Measurements from ENCODE around the gene TSSK2. TPM values are rescaled to one million over a fixed set of nuclear protein-coding genes. Genes with fewer than 3 reads are reported as not detected.

Gene TSSK2
- total and polyA plus RNA-seq, 2 experiments from 2014 or later, result not detected

DNA sequence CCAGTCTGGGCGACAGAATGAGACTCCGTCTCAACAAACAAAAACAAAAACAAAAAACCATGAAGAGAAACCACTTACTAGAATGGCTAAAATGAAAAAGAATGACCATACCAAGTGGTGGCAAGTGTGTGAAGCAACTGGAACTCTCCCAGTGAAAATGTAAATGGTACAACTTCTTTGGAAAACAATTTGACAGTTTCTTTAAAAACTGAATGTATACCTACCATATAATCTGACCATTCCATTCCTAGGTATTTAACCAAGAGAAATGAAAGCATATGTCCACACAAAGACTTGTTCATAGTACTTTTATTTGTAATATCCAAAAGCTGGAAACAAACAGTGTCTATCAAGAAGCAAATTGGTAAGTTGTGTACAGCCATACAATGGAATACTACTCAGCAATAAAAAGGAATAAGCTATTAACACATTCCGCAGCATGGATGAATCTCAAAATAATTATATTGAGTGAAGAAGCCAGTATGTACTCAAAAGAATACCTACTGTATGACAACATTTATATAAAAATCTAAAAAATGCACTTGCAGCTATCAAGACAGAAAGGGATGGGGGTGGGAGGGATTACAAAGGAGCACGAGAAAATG lies 36.6 kb upstream of the TSSK2 start (continued):
- TF ChIP-seq, protein P1, sequence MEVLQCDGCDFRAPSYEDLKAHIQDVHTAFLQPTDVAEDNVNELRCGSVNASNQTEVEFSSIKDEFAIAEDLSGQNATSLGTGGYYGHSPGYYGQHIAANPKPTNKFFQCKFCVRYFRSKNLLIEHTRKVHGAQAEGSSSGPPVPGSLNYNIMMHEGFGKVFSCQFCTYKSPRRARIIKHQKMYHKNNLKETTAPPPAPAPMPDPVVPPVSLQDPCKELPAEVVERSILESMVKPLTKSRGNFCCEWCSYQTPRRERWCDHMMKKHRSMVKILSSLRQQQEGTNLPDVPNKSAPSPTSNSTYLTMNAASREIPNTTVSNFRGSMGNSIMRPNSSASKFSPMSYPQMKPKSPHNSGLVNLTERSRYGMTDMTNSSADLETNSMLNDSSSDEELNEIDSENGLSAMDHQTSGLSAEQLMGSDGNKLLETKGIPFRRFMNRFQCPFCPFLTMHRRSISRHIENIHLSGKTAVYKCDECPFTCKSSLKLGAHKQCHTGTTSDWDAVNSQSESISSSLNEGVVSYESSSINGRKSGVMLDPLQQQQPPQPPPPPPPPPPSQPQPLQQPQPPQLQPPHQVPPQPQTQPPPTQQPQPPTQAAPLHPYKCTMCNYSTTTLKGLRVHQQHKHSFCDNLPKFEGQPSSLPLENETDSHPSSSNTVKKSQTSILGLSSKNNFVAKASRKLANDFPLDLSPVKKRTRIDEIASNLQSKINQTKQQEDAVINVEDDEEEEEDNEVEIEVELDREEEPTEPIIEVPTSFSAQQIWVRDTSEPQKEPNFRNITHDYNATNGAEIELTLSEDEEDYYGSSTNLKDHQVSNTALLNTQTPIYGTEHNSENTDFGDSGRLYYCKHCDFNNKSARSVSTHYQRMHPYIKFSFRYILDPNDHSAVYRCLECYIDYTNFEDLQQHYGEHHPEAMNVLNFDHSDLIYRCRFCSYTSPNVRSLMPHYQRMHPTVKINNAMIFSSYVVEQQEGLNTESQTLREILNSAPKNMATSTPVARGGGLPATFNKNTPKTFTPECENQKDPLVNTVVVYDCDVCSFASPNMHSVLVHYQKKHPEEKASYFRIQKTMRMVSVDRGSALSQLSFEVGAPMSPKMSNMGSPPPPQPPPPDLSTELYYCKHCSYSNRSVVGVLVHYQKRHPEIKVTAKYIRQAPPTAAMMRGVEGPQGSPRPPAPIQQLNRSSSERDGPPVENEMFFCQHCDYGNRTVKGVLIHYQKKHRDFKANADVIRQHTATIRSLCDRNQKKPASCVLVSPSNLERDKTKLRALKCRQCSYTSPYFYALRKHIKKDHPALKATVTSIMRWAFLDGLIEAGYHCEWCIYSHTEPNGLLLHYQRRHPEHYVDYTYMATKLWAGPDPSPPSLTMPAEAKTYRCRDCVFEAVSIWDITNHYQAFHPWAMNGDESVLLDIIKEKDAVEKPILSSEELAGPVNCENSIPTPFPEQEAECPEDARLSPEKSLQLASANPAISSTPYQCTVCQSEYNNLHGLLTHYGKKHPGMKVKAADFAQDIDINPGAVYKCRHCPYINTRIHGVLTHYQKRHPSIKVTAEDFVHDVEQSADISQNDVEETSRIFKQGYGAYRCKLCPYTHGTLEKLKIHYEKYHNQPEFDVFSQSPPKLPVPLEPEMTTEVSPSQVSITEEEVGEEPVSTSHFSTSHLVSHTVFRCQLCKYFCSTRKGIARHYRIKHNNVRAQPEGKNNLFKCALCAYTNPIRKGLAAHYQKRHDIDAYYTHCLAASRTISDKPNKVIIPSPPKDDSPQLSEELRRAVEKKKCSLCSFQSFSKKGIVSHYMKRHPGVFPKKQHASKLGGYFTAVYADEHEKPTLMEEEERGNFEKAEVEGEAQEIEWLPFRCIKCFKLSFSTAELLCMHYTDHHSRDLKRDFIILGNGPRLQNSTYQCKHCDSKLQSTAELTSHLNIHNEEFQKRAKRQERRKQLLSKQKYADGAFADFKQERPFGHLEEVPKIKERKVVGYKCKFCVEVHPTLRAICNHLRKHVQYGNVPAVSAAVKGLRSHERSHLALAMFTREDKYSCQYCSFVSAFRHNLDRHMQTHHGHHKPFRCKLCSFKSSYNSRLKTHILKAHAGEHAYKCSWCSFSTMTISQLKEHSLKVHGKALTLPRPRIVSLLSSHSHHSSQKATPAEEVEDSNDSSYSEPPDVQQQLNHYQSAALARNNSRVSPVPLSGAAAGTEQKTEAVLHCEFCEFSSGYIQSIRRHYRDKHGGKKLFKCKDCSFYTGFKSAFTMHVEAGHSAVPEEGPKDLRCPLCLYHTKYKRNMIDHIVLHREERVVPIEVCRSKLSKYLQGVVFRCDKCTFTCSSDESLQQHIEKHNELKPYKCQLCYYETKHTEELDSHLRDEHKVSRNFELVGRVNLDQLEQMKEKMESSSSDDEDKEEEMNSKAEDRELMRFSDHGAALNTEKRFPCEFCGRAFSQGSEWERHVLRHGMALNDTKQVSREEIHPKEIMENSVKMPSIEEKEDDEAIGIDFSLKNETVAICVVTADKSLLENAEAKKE (CRISPR knock-in tag; IDR thresholded peaks at IDR 0.05), result no peak
- TF ChIP-seq REST (IDR thresholded peaks at IDR 0.05; ENCODE audit: unreplicated experiment) (no peak), ZNF114 (CRISPR knock-in tag; IDR thresholded peaks at IDR 0.05) (no peak)

DNA sequence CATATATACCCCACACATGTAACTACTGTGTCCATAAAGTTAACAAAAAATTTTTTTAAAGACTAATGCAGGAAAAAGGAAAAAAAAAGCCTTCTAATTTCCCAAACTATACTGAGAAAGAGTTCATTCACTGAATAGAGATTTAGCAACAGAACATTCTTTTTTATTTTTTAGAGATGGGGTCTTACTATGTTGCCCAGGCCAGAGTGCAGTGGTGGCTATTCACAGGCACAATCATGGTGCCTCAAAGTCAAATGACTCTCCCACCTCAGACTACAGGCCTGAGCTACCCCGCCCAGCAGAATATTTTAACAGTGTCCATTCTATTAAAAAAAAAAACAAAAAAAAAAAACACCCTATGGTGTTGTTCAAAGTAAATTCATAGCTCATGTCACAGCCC lies 34.6 kb upstream of the TSSK2 start:
- Mint-ChIP-seq H3K9me3 (no peaks in the 10 kb centered on the region), H3K36me3 (ENCODE audit: low read depth) (no peaks in the 10 kb centered on the region; the same call in 1 of the 3 replicates), H3K4me3 (no peak overlapping the region), H3K27me3 (ENCODE audit: insufficient read depth, low read depth, poor library complexity) (peaks cover 1% of the 10 kb centered on the region), H3K4me1 (peaks cover 2% of the 10 kb centered on the region; the same call in 1 of the 3 replicates), H3K27ac (no peak overlapping the region)
- Histone ChIP-seq H2AFZ (no peak overlapping the region), H3K79me2 (replicated peaks; ENCODE audit: insufficient read depth) (peaks cover 96% of the 10 kb centered on the region), H3K4me2 (no peak overlapping the region), H4K20me1 (replicated peaks; ENCODE audit: insufficient read depth) (peaks cover 43% of the 10 kb centered on the region), H3K4me3 (no peak overlapping the region), H3K36me3 (ENCODE audit: insufficient read depth) (no peaks in the 10 kb centered on the region), H3K9me2 (ENCODE audit: insufficient read depth) (no peaks in the 10 kb centered on the region), H3K27ac (ENCODE audit: low read depth) (no peak overlapping the region), H3F3A (replicated peaks; ENCODE audit: low read depth) (no peaks in the 10 kb centered on the region), H3K4me1 (ENCODE audit: insufficient read depth) (no peaks in the 10 kb centered on the region), H3K27me3 (ENCODE audit: insufficient read depth) (no peaks in the 10 kb centered on the region)
- TF ChIP-seq JUNB (IDR thresholded peaks at IDR 0.05; ENCODE audit: unreplicated experiment) (no peak), ZNF331 (CRISPR knock-in tag; IDR thresholded peaks at IDR 0.05; ENCODE audit: low read depth) (no peak), STAT1 (IDR thresholded peaks at IDR 0.05; ENCODE audit: unreplicated experiment) (no peak), ZNF114 (CRISPR knock-in tag; IDR thresholded peaks at IDR 0.05) (no peak)
- ATAC-seq (no peak), DNase-seq (ENCODE audit: low spot score) (no peak)

Data from GM23338 (cell line).